ENCODE results near the gene ZFHX3.
"Not testable (repeated sequence)": the region's sequence is repeated elsewhere in the genome, so short reads cannot be mapped to it uniquely, and the experiment has no call there.

The ZFHX3 gene

DNA sequence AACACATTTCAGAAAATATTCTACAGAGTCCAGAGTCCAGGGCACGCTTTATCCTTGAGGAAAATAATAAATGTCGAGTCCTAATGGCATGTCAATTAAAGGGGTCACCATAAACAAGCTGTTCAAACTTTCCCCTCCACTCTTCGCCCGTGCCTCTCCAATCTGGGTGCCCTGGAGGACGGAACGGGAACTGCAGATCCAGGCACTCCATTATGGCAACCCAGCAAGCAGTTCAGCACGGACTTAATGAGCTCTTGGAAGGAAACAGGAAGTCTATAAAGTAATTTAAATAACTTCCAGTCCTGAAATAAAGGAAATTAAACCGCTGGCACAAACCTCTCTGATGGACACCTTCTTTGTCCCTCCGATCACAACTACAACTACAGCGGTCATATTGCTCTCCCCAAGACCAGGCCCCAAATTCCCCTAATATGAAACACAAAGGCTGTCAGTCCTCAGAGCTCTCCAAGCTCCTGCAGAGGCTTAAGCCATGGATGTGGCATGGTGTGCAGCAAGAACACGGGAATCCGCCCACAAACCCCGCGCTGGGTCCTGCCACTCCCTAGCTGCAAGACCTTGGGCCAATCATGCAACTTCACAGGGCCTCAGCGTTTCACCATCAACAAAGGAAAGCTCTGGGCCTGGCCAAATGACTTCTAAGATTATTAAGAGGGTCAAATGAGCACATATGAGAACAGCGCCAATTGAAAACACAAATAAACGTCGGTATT, 52.6 kb downstream of the ZFHX3 start:
- no peak for TF ChIP-seq Cebpa-rat (IDR thresholded peaks at IDR 0.05)

DNA sequence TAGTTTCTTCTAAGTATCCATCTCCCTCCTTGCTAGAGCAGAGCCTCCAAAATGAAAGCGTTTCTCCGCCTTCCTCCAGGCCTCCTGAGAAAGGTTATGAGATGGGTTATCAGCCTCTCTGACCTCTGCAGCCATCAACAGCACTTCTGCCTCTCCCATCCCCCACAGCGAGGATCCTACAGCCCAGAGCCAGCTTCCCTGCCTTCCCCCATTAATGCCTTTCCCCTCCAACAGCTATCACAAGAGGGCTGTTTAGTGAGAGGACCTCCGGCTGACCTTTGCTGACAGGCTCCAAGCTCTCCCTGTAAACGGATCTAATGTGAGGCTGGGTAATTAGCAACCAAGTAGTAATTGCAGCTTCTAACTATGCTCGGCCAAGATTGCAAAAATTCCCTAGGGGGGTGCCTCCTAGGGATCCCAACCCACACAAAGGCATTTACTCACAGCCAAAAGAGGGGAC, 55.8 kb downstream of the ZFHX3 start:
- H3K9ac ChIP-seq, result no peak overlapping the region
- peaks cover 0 to 100% (median 0%) of the 10 kb centered on the region in 11 experiments; a peak in 7 of 22 replicates for H4K20me1 ChIP-seq
- peaks cover 0 to 6% (median 0%) of the 10 kb centered on the region in 11 experiments; a peak in 1 of 22 replicates for H3K36me3 ChIP-seq
- no peaks in the 10 kb centered on the region for H3K27me3 ChIP-seq
- H3K27ac ChIP-seq, result no peak overlapping the region
- H3K9me3 ChIP-seq (replicated peaks in 1 of 11), result no peaks in the 10 kb centered on the region; a peak in 1 of 22 replicates
- no peak overlapping the region for H3K4me3 ChIP-seq
- H3K4me2 ChIP-seq, result no peak overlapping the region
- TF ChIP-seq Cebpa-rat (IDR thresholded peaks at IDR 0.05), result no peak
- H3K4me1 ChIP-seq, result peaks cover 10 to 55% (median 11%) of the 10 kb centered on the region in 10 experiments; a peak in 18 of 20 replicates

More for the DNA sequence above, 52.6 kb downstream of the ZFHX3 start:
- Histone ChIP-seq H3K4me2 (peak overlapping the region in 2 of 11 experiments; percentile 17 to 44; a peak in 2 of 22 replicates), H3K4me1 (peaks cover under 1 to 53% (median 8%) of the 10 kb centered on the region in 10 experiments; a peak in 17 of 20 replicates), H3K27ac (no peak overlapping the region), H3K4me3 (no peak overlapping the region), H3K36me3 (peaks cover 0 to 16% (median 0%) of the 10 kb centered on the region in 11 experiments; a peak in 2 of 22 replicates), H3K27me3 (no peaks in the 10 kb centered on the region), H4K20me1 (peaks cover 0 to 100% (median 0%) of the 10 kb centered on the region in 11 experiments; a peak in 7 of 22 replicates), H3K9ac (no peak overlapping the region), H3K9me3 (replicated peaks in 1 of 11) (peaks cover 0 to 5% (median 0%) of the 10 kb centered on the region in 11 experiments; a peak in 7 of 22 replicates)

DNA sequence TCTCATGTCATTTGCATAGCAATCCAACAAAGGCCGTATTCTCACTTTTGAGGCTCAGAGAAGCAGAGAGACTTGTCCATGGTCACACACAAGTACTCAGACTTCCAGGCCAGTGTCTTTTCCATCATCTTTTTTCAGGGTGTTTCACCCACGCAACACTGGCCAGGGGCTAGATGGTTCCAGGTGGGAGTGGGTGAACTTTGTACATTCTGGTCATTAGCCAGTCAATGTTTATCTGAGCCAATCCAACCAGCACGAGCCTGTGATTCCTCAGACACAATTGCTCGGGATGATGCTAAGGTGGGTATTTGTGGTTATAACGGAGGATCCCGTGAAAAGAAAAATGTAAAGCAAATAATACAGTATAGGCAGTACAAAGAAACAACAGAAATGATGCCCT, 56.3 kb downstream of the ZFHX3 start:
- no peaks in the 10 kb centered on the region; a peak in 1 of 22 replicates for H3K9me3 ChIP-seq (replicated peaks in 1 of 11)
- peaks cover 0 to 5% (median 0%) of the 10 kb centered on the region in 11 experiments; a peak in 1 of 22 replicates for H3K36me3 ChIP-seq
- H3K4me2 ChIP-seq, result no peak overlapping the region
- H4K20me1 ChIP-seq, result peaks cover 0 to 100% (median 0%) of the 10 kb centered on the region in 11 experiments; a peak in 7 of 22 replicates
- H3K27me3 ChIP-seq, result no peaks in the 10 kb centered on the region
- H3K9ac ChIP-seq, result no peak overlapping the region
- H3K4me3 ChIP-seq, result no peak overlapping the region
- no peak overlapping the region for H3K27ac ChIP-seq
- TF ChIP-seq Cebpa-rat (IDR thresholded peaks at IDR 0.05), result no peak
- H3K4me1 ChIP-seq, result peaks cover 10 to 50% (median 11%) of the 10 kb centered on the region in 10 experiments; a peak in 18 of 20 replicates

DNA sequence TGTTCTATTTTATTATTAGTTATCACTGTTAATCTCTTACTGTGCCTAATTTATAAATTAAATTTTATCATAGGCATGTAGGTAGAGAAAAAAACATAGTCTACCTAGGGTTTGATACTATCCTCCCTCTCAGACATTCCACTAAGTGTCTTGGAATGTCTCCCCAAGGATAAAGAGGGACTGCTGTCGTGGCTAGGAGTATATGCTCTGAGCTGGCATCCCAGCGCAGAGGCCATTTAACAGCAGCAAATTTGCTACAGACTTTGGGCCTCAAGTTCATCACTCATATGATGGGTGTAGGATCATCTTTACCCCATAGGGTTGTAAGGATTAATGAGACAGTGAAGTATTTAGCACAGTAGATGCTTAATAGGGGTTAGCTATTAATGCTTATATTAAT, 56.7 kb downstream of the ZFHX3 start:
- Histone ChIP-seq H3K4me1 (peaks cover 10 to 45% (median 11%) of the 10 kb centered on the region in 10 experiments; a peak in 17 of 20 replicates), H3K36me3 (peaks cover 0 to 7% (median 0%) of the 10 kb centered on the region in 11 experiments; a peak in 1 of 22 replicates), H3K27me3 (no peaks in the 10 kb centered on the region), H3K27ac (no peak overlapping the region), H3K9me3 (replicated peaks in 1 of 11) (no peaks in the 10 kb centered on the region; a peak in 1 of 22 replicates), H3K9ac (no peak overlapping the region), H3K4me2 (no peak overlapping the region), H4K20me1 (peaks cover 0 to 100% (median 0%) of the 10 kb centered on the region in 11 experiments; a peak in 7 of 22 replicates), H3K4me3 (no peak overlapping the region)
- TF ChIP-seq Cebpa-rat (IDR thresholded peaks at IDR 0.05), result no peak

- no peaks in the 10 kb centered on the region for H3K27me3 ChIP-seq
- H3K27ac ChIP-seq, result no peak overlapping the region
- peaks cover 10 to 39% (median 11%) of the 10 kb centered on the region in 10 experiments; a peak in 17 of 20 replicates for H3K4me1 ChIP-seq
- H3K9me3 ChIP-seq (replicated peaks in 1 of 11), result no peaks in the 10 kb centered on the region; a peak in 1 of 22 replicates
- H4K20me1 ChIP-seq, result peaks cover 0 to 100% (median 0%) of the 10 kb centered on the region in 11 experiments; a peak in 7 of 22 replicates
- no peak for TF ChIP-seq Cebpa-rat (IDR thresholded peaks at IDR 0.05)
- peaks cover 0 to 7% (median 0%) of the 10 kb centered on the region in 11 experiments; a peak in 1 of 22 replicates for H3K36me3 ChIP-seq
- H3K9ac ChIP-seq, result peak overlapping the region in 1 of 11 experiments; percentile 36; a peak in 2 of 22 replicates
- no peak overlapping the region for H3K4me3 ChIP-seq
- peak overlapping the region; percentile 2 to 68 (median 28); a peak in 14 of 22 replicates for H3K4me2 ChIP-seq
Measured at GRCh38 chr16:72990571-72990970, 57.4 kb downstream of the ZFHX3 start.

DNA sequence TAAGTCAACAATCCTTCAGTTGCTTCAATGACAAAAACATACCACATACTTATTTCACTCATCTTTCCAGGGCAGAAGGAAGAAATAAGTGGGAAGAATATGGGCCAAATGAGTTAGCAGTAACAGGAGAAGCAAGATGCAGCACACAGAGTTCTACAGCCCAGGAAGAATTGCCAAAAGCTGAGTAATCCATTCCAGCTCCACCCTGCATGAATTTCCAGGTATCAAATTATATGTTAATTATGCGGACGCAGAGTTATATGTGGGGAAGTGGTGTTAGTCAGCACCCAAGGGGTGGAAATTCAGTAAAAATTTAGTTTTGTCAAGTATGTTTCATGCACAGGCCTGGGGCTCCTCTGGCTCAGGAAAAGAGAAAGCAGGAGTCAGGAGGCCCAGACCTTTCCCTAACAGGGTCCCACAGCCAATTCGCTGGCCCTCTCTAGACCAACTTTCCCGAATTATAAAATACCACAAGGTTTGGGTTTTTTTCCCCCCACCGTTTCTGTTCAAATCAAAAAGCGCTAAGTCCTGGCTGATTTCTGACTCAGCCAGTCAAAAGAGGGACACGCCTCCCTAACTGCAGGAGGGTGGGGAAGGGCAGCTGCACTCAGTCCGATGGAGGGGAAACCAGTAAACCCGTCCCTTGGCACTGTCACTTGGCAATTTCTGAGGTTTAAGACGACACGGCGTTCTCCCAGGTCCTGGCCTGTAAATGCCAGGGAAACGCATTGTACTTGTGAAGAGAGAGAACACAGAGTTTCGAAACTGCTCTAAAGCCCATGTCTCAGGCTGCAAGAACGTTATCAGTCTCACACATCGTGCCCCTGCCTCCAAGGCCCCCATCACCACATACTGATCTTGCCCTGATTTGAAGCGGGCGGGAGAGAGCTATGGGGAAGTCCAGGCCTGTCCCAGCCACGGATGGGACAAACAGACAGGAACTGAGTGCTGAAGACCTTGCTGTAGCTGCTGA, 58.1 kb downstream of the ZFHX3 start:
- Histone ChIP-seq H3K9ac (peak overlapping the region in 2 of 11 experiments; percentile 15 to 36; a peak in 3 of 22 replicates), H3K36me3 (peaks cover 0 to 7% (median 0%) of the 10 kb centered on the region in 11 experiments; a peak in 1 of 22 replicates), H3K4me1 (peaks cover 10 to 32% (median 11%) of the 10 kb centered on the region in 10 experiments; a peak in 17 of 20 replicates), H3K9me3 (replicated peaks in 1 of 11) (no peaks in the 10 kb centered on the region), H3K4me2 (peak overlapping the region; percentile 2 to 68 (median 28); a peak in 19 of 22 replicates), H3K4me3 (no peak overlapping the region), H3K27me3 (no peaks in the 10 kb centered on the region), H4K20me1 (peaks cover 0 to 100% (median 0%) of the 10 kb centered on the region in 11 experiments; a peak in 7 of 22 replicates), H3K27ac (no peak overlapping the region)
- no peak for TF ChIP-seq Cebpa-rat (IDR thresholded peaks at IDR 0.05)

- H3K4me2 ChIP-seq, result peak overlapping the region in 3 of 11 experiments; percentile 58 to 68 (median 68); a peak in 3 of 22 replicates
- H3K4me1 ChIP-seq, result peaks cover 10 to 32% (median 11%) of the 10 kb centered on the region in 10 experiments; a peak in 17 of 20 replicates
- not testable (repeated sequence) for H3K27ac ChIP-seq; H3K36me3 ChIP-seq; H3K27me3 ChIP-seq; H3K9ac ChIP-seq; H3K4me3 ChIP-seq; H3K9me3 ChIP-seq (replicated peaks in 1 of 11)
- peaks cover 0 to 100% (median 0%) of the 10 kb centered on the region in 11 experiments; a peak in 7 of 22 replicates for H4K20me1 ChIP-seq
Measured at GRCh38 chr16:72989203-72989578, 58.7 kb downstream of the ZFHX3 start.

DNA sequence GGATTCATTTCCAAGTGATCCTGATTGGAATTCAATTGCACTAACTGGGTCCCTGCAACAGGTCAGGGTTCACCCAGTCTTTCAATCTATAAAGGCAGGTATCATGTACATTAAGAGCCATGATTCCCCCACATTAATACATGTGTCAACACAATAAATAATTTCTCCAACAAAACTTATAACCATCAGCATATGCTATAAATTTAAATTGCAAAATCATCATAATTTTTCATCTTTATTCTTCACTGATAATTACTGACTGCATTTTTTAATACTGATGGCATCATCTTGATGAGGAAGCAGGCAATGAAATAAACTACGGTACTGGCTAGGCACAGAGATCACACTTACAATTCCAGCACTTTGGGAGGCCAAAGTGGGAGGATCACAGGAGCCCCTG, 59.4 kb downstream of the ZFHX3 start:
- Histone ChIP-seq H3K4me1 (peaks cover 10 to 38% (median 11%) of the 10 kb centered on the region in 10 experiments; a peak in 17 of 20 replicates), H3K27ac (no peak overlapping the region), H3K36me3 (peaks cover 0 to 7% (median 0%) of the 10 kb centered on the region in 11 experiments; a peak in 1 of 22 replicates), H3K9me3 (replicated peaks in 1 of 11) (no peaks in the 10 kb centered on the region), H3K9ac (no peak overlapping the region), H4K20me1 (peaks cover 0 to 100% (median 0%) of the 10 kb centered on the region in 11 experiments; a peak in 7 of 22 replicates), H3K27me3 (no peaks in the 10 kb centered on the region), H3K4me2 (no peak overlapping the region), H3K4me3 (no peak overlapping the region)
- TF ChIP-seq Cebpa-rat (IDR thresholded peaks at IDR 0.05), result no peak

All from BLaER1 treated with 17β-estradiol and CSF1 and Interleukin-3, amounts not matched to agents 10 nM and 100 nM (cell line).